GM18909 (cell line): Measurements from ENCODE around the gene AUTS2.

Experiments
- ATAC-seq: cut with Tn5 transposase; IDR thresholded peaks from one replicate; pipeline ENCODE4 v1.9.1; 2021; ENCODE audit warnings: mild to moderate bottlenecking; ENCODE audit not compliant: unreplicated experiment, poor library complexity

Gene AUTS2

GRCh38 chr7:69599286-69599954 lies 1.1 kb downstream of the AUTS2 start:
- no peak for ATAC-seq

GRCh38 chr7:69599955-69600709 lies 1.9 kb downstream of the AUTS2 start:
- no peak for ATAC-seq

DNA sequence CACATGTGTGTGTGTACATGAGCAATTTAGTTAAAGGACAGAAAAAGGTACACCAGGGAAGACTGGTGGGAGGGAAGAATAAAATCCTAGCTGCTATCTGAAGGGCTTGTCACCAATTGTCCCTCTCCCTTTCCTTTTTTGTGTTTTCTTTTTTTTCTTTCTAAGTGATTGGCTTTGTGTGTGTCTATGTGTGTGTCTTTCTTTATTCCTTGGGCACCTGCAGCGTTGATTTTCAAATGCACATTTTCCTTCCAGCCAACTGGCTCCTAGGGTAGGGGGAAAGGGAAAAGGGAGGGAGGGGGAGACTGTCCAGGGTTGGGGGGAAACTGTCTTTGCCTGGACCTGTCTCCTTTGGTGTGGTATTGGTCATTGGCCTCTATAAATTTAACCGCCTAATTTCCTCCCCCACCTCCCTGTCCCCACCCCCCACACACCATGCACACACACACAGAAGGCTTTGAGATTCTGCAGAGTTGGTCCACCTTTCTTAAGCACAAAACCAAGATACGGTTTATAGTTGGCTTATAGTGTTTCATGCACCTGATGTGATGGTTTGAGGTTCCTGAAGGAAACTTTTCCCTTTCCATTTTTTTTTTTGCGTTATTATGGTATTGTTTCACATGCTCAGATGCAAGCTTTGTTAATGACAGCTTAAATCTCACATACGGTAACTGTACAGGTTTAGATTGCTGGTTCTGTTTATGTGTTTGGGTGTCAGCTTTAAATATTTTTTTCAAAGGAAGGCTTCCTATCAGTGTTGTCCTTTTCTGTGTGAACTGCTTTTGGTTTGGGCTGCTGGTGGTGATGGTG lies 2.6 kb downstream of the AUTS2 start:
- ATAC-seq = no peak

GRCh38 chr7:69602522-69602921 lies 4.2 kb downstream of the AUTS2 start:
- ATAC-seq = no peak

DNA sequence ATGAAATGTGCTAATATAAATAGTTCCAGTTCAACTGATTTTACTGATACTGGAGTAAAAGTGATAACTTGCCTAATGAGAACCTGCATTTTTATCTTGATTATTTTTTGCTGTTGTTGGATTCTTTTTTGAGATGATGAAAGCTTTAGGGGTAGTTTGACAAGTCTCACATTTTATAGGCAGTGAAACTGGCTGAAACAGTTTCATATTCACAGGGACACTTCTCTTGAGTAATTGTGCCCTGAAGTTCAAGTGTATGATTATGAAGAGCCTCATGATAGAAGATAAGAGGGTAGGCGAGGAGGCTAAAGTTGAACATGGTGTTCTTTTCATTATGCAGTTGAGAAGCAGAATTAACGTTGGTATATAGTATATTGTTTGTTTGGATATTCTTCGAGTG lies 5.1 kb downstream of the AUTS2 start:
- ATAC-seq = peak; percentile 47

DNA sequence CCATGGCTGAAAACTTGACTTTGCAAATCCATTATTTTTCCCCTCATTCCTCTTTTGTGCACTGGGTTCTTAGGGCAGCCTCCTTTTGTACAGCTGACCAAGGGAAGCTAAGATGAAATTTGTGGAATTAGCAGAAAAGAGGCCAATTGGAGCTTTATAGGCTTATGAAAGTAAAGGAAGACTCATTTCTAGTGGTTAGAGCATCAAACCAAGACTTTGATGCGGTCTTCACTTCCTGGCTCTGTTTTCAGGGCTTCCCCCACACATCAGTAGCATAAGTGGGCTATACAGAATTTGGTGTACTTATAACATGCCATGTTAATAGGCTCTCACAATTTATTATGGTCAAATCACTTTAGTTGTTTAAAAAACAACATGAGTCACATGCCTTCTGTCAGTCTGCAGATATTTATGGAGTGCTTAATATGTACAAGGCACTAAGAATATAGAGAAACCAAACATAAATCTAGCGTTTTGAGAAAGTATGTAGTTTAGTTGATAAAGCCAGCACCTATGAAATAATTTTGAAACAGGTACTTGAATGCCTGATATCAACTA lies 5.7 kb downstream of the AUTS2 start:
- peak; percentile 88 for ATAC-seq

- ATAC-seq = no peak
Measured at GRCh38 chr7:69605070-69605469, 6.8 kb downstream of the AUTS2 start.

- no peak for ATAC-seq
Measured at GRCh38 chr7:69605546-69605945, 7.3 kb downstream of the AUTS2 start.

DNA sequence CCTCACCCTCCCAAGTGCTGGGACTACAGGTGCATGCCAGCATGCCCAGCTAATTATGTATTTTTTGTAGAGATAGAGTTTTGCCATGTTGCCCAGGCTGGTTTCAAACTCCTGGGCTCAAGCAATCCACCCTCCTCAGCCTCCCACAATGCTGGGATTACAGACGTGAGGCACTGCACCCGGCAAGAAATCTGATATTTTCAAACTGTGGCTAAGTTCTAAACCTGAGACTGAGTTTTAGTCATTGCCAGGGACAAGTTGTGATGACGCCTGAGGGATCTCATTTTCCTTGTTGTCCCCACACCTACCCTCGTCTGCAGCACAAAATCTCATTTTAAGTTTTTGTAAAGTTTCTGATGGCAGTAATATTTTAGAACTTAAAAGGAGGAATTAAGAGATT lies 9.8 kb downstream of the AUTS2 start:
- no peak for ATAC-seq

GRCh38 chr7:69608878-69609277 lies 10.6 kb downstream of the AUTS2 start:
- no peak for ATAC-seq

- no peak for ATAC-seq
Measured at GRCh38 chr7:69609541-69610373, 11.5 kb downstream of the AUTS2 start.

- ATAC-seq = no peak
Measured at GRCh38 chr7:69610374-69611084, 12.3 kb downstream of the AUTS2 start.

DNA sequence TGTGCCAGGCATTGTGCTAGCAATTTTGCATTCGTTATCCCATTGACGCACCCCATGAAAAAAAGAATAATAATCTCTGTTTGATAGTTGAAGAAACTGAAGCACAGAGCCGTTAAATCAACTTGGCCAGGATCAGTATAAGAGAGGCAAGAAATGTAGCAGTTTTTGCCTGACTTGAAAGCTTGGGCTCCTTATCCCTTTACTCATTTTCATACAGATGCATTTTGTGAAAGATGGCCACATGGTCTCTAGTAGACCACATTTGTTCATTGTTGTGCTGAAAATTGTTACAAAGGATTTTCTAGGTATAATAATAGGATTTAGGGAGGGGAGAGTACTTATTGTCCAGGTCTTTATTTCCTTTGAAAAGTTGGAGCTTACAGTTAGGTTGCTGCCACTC lies 14.7 kb downstream of the AUTS2 start:
- ATAC-seq = no peak

GRCh38 chr7:69613846-69614245 lies 15.6 kb downstream of the AUTS2 start:
- no peak for ATAC-seq

GRCh38 chr7:69615685-69616084 lies 17.4 kb downstream of the AUTS2 start:
- no peak for ATAC-seq

- no peak for ATAC-seq
Measured at GRCh38 chr7:69617364-69617763, 19.1 kb downstream of the AUTS2 start.

DNA sequence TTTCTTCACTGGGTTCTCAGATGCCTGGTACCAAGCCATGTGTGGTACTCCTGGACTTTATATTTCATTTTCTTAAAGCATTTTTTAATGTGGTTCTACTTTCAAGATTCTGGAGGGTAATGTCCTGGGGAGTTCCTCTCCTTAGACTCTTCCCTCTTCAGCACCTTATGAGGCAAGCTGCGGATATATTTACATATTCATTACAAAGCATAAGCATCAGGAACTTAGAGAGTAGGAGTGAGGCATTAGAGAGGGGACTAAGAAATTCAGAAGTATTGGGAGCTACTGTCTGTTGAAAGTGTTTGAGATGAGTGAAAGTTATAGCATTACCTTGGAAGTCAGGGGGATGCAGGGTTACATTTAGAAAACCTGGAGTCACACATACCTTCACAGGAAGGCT lies 20.8 kb downstream of the AUTS2 start:
- no peak for ATAC-seq

GRCh38 chr7:69619635-69620034 lies 21.4 kb downstream of the AUTS2 start:
- no peak for ATAC-seq

- ATAC-seq = no peak
Measured at GRCh38 chr7:69620063-69620462, 21.8 kb downstream of the AUTS2 start.
